NAMALWA (cell line): Measurements from ENCODE around the gene RASSF7.

Source experiments
- DNase-seq: peaks from one replicate; pipeline ENCODE4 v3.0.0-alpha.2; 2015; ENCODE audit warnings: low spot score

Gene RASSF7

GRCh38 chr11:551596-551995 is 9.2 kb upstream of the RASSF7 start:
- no peak for DNase-seq

- DNase-seq, result no peak
These were observed 7.4 kb upstream of the RASSF7 start for GRCh38 chr11:553083-553987.

DNA sequence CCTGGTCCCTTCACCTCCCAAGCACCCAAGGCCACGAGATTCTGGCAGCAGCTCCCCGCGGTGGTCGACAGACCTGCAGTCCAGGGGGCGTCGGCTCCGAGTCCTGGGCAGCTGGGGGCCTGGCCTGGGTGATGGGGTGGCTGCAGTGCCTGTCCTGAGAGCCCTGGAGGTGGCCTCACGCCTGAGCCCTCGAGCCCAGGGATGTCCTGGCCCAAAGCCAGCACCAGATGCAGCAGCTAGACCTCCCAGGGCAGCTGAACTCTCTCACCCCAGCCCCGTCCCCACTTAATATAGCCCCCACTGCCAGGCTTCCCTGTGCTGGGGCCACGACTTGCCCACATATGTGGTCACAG is 6.8 kb upstream of the RASSF7 start:
- peak; percentile 51 for DNase-seq

DNA sequence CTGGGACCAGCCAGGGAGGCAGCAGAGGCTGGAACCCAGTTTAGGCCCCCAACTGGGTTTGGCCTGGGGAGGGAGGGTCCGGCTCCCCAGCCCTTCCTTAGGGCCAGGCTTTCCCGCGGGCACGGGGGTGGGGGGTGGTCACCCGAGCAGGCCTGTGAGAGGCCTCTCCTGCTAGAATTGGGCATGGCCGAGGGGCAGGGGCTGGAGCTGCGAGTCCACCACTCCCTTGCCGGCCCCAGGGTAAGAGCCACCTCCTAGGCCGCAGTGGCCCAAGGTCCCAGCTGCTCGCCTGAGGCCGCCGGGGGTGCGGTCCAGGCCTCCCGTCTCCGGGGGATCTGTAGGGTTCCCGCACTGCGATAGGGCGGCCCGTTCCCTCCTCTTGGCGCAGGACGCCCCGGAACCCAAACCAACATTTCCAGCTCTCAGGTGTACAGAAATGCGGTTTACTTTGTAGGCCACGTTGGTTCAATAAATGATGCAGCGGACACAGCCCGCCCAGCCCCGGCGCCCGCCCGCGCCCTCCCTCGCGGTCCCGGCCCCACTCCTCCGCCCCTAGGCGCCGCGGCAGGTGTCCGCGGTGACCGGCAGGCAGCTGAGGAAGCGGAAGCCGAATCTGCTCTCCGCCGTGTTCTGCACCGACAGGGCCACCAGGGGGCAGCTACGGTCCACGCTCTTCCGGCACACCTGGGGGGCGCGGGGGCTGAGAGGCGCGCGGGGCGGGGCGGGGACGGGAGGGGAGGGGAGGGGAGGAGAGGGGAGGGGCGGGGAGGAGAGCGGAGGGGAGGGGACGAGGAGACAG is 6.1 kb upstream of the RASSF7 start:
- DNase-seq, result peak; percentile 87

- DNase-seq, result no peak
These were observed 5.5 kb upstream of the RASSF7 start for GRCh38 chr11:555227-555779.

DNA sequence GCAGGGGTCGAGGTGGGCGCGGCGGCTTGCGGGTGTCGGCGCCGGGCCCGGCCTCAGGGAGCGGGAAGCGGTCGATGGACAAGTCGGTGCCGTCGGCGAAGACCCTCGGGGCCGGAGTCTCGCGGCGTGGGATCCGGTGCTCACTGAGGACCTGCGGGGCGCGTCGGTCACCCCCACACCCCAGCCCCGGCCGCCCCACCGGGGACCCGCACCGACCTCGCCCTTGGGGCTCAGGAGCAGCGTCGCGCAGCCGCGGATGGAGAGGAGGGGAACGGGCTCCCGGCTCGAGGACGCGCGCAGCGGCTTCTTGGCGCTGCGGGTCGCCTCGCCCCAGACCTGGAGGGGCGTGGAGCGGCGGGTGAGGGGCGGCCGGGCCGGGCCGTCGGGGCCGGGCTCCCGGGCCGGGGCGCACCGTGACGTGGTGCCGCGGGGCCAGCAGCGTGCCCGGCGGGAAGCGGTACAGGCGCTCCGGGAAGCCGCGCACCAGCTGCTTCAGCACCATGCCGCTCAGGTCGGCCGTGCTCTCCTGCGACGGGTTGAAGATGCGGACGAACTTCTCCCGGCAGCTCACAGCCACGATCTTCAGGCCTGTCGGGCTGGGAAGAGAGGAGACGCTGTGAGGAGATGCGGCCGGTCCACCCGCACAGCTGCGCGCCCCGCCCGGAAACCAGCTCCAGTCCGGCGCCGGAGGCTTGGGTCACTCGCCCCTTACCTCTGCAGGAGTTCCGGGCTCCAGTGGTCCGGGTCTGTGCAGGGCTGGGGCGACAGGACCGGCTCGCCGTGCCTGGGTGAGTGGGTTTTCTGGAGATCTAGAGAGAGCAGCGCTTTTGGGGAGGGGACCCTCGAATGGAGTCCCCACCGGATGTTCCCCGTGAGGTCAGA is 4.7 kb upstream of the RASSF7 start:
- DNase-seq, result no peak

DNA sequence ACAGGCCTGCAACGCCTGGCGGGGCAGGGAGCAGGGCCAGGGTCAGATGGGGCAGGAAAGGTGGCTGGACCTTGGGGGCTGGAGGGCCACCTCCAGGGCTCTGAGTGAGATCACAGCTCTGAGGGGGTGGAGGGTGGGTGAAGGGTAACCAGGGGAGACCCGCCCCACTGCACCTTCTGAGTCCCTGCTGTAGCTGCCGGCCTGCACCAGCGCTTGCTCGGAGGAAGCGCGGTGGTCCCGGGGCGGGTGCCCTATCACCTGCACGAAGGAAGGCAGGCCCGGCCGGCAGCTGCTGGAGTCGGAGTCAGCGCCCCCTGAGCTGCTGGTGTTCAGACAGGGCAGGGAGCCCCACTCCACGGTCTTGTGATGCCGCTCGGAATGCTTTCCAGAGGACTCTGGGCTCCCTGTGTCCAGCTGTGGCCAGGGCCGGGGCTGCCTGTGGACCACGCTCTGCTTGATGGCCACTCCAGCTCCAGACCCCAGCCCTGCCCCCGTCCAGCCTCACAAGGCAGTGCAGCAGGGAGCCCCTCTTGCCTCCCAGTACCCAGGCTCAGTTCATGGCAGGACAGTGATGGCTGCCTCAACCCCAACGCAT is 4.0 kb upstream of the RASSF7 start:
- DNase-seq, result no peak

- no peak for DNase-seq
These were observed 3.2 kb upstream of the RASSF7 start for GRCh38 chr11:557328-558132.

- no peak for DNase-seq
These were observed 2.3 kb upstream of the RASSF7 start for GRCh38 chr11:558503-558902.

DNA sequence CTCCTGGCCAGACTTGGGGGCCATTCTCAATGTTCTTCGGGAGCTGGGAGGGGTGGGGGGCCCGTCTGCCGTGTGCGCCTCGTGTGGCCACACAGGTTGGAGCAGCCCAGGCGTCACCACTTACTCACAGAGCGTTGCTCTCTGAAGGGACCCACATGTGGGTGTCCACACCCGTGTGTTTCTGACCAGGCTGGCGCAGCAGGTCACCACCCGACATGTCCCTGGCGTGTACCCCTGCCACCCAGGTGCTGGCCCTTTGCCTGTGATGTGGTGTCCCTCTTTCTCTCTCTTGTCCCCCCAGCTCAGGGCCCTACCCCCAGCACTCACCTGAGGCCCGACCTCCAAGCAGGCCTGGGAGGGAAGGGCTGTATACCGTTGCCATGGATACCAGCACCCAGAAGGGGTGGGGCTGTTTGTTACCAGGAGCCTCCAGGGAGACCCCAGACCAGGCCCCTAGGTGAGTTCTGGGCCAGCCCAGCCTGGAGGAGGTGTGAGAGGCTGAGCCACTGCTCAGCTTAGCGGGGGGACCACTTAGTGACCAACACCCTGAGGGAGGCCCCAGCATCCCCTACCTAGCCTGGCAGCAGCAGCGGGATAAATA is 1.6 kb upstream of the RASSF7 start:
- DNase-seq, result no peak

DNA sequence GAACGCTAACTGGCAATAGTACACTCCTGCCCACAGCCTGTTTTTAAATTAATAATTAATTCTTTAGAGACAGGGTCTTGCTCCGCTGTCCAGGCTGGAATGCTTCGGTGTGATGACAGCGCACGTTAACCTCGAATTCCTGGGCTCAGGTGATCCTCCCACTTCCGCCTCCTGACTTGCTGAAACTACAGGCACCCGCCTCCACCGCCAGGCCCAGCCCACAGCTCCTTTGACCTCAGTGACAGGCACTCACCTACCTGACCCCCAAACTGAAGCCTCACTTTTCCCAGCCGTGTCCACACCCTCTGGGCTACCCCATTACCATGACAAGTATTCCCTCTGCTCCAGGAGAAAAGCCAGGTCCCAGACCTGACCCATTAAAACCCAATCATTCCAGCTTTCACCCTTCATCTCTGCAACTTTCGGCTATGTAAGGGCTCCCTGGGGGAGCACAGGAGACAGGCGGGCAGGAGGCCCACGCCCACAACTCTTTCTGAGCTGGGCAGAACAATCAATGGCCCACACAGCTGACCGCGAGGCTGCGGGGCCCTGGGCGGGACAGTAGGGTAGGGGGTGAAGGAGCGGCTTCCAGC is 962 bp upstream of the RASSF7 start:
- DNase-seq, result no peak

- peak; percentile 46 for DNase-seq
These were observed 606 bp downstream of the RASSF7 start for GRCh38 chr11:561148-562003.

DNA sequence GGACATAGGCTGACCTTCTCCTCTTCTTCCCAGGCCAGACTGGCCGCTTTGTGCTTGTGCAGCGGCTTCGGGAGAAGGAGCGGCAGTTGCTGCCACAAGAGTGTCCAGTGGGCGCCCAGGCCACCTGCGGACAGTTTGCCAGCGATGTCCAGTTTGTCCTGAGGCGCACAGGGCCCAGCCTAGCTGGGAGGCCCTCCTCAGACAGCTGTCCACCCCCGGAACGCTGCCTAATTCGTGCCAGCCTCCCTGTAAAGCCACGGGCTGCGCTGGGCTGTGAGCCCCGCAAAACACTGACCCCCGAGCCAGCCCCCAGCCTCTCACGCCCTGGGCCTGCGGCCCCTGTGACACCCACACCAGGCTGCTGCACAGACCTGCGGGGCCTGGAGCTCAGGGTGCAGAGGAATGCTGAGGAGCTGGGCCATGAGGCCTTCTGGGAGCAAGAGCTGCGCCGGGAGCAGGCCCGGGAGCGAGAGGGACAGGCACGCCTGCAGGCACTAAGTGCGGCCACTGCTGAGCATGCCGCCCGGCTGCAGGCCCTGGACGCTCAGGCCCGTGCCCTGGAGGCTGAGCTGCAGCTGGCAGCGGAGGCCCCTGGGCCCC is 1.4 kb downstream of the RASSF7 start:
- no peak for DNase-seq

- DNase-seq, result no peak
These were observed 2.5 kb downstream of the RASSF7 start for GRCh38 chr11:563066-563811.

GRCh38 chr11:563812-564578 is 3.2 kb downstream of the RASSF7 start:
- no peak for DNase-seq

GRCh38 chr11:565921-566509 is 5.2 kb downstream of the RASSF7 start:
- DNase-seq, result no peak
